NK-92 (cell line): ENCODE data around the gene PIP5K1A.
A peak's percentile ranks its signal among the peaks of the same experiment; 100 is the strongest.
"Not testable (repeated sequence)": the region's sequence is repeated elsewhere in the genome, so short reads cannot be mapped to it uniquely, and the experiment has no call there.

Source experiments
- DNase-seq: peaks from one replicate; lab custom pipeline; 2025; ENCODE audit not compliant: unreplicated experiment; lab: John Stamatoyannopoulos, UW

PIP5K1A gene

DNA sequence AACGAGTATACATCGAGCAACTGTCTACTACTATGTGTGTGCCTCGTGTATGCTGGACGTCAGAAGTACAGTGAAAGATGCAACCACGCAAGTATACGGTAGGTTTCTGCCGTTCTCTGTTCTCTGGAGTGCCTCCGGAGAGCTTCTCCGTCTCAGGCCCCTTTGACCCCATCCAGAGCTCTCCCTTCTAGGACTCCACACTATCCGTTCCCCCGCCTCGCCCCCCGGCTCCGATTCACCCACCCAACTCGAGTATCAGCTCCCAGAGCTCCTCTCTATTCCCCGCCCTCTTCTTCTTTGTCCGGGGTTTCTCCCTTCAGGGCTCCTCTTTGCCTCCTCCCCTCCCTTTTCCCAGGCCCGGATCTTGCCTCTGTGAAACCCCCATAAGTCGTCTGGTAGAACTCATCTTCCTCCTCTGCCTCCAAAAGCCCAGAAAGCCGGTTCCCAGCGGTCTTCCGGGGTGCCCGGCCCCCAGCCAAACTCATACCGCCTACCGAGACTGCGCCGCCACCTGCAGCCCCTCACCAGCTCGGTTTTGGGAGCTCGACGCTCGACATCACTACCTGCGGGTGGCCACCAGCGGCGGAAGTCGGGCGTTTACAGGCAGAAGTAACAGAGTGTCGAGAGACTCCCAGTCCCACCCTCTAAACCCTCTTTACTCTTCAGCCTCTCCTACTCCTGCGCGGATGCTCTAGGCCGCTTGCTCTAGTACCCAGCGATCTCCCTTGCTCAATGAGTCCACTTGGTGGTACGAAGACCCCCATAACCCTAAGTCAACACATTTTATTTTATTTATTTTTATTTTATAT, 8.5 kb upstream of the PIP5K1A start, which contains the start of gene VPS72:
Gene VPS72 (minus strand): TSS at position 561 of the 809 bp plus-strand sequence. CDS start 76 bp downstream, at position 485.
- peak; percentile 25 for DNase-seq

GRCh38 chr1:151192047-151192446, 6.3 kb upstream of the PIP5K1A start:
- DNase-seq, result no peak

- DNase-seq, result no peak
Measured at GRCh38 chr1:151193304-151193703, 5.0 kb upstream of the PIP5K1A start.

- no peak for DNase-seq
Measured at GRCh38 chr1:151193856-151194255, 4.5 kb upstream of the PIP5K1A start.

- DNase-seq, result not testable (repeated sequence)
Measured at GRCh38 chr1:151194894-151195594, 3.3 kb upstream of the PIP5K1A start.

GRCh38 chr1:151196292-151196800, 2.0 kb upstream of the PIP5K1A start:
- no peak for DNase-seq

- no peak for DNase-seq
Measured at GRCh38 chr1:151197863-151198253, 494 bp upstream of the PIP5K1A start.

- DNase-seq, result no peak
Measured at GRCh38 chr1:151199873-151200581, 1.7 kb downstream of the PIP5K1A start.

GRCh38 chr1:151205381-151205965, 7.1 kb downstream of the PIP5K1A start:
- not testable (repeated sequence) for DNase-seq

- no peak for DNase-seq
Measured at GRCh38 chr1:151210830-151211229, 12.5 kb downstream of the PIP5K1A start.

GRCh38 chr1:151211972-151212705, 13.8 kb downstream of the PIP5K1A start:
- DNase-seq, result no peak

- DNase-seq, result no peak
Measured at GRCh38 chr1:151213560-151213959, 15.2 kb downstream of the PIP5K1A start.

GRCh38 chr1:151221616-151222015, 23.3 kb downstream of the PIP5K1A start:
- no peak for DNase-seq

- DNase-seq, result no peak
Measured at GRCh38 chr1:151222130-151222529, 23.8 kb downstream of the PIP5K1A start.

DNA sequence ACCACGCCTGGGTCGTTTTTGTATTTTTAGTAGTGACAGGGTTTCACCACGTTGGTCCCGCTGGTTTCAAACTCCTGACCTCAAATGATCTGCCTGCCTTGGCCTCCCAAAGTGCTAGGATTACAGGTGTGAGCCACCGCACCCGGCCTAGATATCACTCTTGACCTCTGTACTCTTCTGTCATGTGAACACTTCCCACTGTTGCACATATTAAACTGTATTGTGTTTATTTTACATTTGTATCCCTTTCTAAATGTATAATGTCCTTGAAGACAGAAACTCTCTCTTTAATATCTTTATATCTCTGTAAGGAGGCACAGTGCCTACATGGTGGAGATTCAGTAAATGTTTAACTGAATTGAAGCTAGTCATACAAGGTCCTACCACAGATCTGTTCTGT, 36.9 kb downstream of the PIP5K1A start:
- DNase-seq, result no peak

DNA sequence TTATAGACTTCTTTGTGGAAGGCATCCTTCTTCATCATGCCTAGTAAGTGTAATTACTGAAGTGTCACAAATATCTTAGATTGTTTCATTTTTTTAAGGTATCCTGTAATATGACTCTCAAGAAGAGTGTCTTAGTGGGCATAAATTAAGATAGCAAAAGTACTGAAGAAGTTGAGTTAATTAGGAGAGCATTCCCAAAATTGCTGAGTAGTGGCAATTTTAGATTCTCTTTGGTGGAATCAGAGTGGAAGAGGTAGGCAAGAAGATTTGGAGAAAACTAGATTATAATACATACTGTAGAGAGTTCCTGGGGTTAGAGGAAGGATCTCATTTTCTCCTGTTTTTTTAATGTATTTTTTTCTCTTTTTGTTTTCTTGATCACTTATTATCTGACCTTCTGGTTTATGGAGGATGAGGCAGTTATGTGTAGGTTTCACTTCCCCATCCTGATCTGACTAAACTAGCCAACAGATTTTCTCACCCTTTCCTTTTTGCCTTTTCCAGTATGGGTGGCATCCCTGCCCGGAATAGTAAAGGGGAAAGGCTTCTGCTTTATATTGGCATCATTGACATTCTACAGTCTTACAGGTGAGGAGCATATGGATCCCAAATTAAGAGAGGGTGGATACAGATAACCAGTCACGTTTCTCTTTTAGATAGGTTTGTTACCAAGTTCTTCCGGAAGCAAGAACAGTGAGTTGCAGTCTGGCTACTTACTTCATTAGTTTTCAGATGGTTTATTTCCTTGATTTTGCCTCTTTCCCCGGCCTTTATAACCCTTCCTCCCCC, 39.5 kb downstream of the PIP5K1A start:
- DNase-seq, result no peak

DNA sequence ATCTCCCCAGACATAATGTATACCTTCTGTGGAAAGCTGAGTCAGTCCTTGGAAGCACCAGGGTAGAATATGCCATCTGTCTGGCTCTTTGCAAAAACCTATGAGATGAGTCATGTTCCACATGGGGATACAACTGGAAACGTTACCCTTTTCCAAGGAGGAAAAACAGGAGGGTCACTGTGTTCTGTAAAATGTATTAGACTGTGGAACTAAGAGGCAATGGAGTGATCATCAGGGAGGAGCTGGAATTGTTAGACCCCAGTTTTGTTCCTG, 40.1 kb downstream of the PIP5K1A start:
- no peak for DNase-seq

GRCh38 chr1:151242442-151242841, 44.1 kb downstream of the PIP5K1A start:
- no peak for DNase-seq

GRCh38 chr1:151243683-151244216, 45.4 kb downstream of the PIP5K1A start:
- DNase-seq, result no peak

GRCh38 chr1:151246786-151247185, 48.4 kb downstream of the PIP5K1A start:
- DNase-seq, result no peak
